Measurements from ENCODE around the gene NBPF4.
"Not testable (repeated sequence)": the region's sequence is repeated elsewhere in the genome, so short reads cannot be mapped to it uniquely, and the experiment has no call there.

NBPF4 gene

GRCh38 chr1:108211014-108211413, 32.9 kb downstream of the NBPF4 start:
- no peak for DNase-seq (ENCODE audit: low read depth)

GRCh38 chr1:108209456-108210108, 34.3 kb downstream of the NBPF4 start:
- no peak for DNase-seq (ENCODE audit: low read depth)

GRCh38 chr1:108208724-108209446, 35.0 kb downstream of the NBPF4 start:
- DNase-seq (ENCODE audit: low read depth) = no peak

- not testable (repeated sequence) for DNase-seq (ENCODE audit: low read depth)
Measured at GRCh38 chr1:108203582-108203981, 40.3 kb downstream of the NBPF4 start.

GRCh38 chr1:108201687-108202086, 42.2 kb downstream of the NBPF4 start:
- no peak for DNase-seq (ENCODE audit: low read depth)

- peak; percentile 87 for DNase-seq (ENCODE audit: low read depth)
Measured at GRCh38 chr1:108200687-108201051, 43.2 kb downstream of the NBPF4 start.

- peak; percentile 67 for DNase-seq (ENCODE audit: low read depth)
Measured at GRCh38 chr1:108199781-108200686, 43.8 kb downstream of the NBPF4 start, which contains the start of gene SLC25A24. Gene SLC25A24, minus strand, starts transcription at chr1:108200343. Its CDS starts 205 bp downstream, at chr1:108200138.

GRCh38 chr1:108199201-108199691, 44.6 kb downstream of the NBPF4 start:
- DNase-seq (ENCODE audit: low read depth) = peak; percentile 26

DNA sequence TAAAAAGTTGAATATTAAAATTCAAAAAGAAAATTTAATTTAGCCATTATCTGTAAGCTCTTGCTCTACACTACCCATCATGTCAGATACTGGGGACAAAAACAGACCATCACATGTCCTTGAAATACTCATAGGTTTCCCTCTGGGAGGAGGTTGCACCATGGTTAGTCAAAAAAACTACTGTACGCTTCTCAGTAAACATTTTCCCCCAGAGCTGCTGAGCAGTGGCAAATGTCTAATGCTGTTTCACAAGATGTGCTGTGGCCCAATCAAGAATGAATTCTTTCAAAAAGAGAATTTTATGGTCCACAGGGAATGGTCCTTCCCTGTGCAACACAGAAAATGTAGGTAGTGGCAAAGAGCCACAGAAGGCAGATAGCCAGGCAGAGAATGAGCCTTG, 49.8 kb downstream of the NBPF4 start:
- no peak for DNase-seq (ENCODE audit: low read depth)

DNA sequence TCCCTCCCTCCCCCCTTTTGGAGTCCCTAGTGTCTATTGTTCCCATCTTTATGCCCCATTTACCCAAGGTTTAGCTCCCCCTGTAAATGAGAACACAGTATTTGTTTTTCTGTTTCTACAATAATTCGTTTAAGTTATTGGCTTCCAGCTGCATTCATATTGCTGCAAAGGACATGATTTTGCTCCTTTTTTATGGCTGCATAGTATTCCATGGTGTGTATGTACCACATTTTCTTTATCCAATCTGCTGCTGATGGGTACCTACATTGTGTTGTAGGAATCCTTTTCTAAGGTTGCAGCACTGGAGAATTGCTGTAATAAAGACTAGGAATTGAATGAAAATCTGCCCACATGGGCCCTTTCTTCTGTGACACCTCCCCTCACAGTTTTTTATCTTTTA, 50.5 kb downstream of the NBPF4 start:
- no peak for DNase-seq (ENCODE audit: low read depth)

- DNase-seq (ENCODE audit: low read depth) = no peak
Measured at GRCh38 chr1:108192581-108192980, 51.3 kb downstream of the NBPF4 start.

- no peak for DNase-seq (ENCODE audit: low read depth)
Measured at GRCh38 chr1:108190686-108191416, 53.0 kb downstream of the NBPF4 start.

- no peak for DNase-seq (ENCODE audit: low read depth)
Measured at GRCh38 chr1:108190001-108190634, 53.8 kb downstream of the NBPF4 start.

GRCh38 chr1:108188801-108189200, 55.1 kb downstream of the NBPF4 start:
- DNase-seq (ENCODE audit: low read depth) = no peak

GRCh38 chr1:108182959-108183700, 60.7 kb downstream of the NBPF4 start:
- DNase-seq (ENCODE audit: low read depth) = no peak

GRCh38 chr1:108179018-108179417, 64.9 kb downstream of the NBPF4 start:
- peak; percentile 26 for DNase-seq (ENCODE audit: low read depth)
